Breast epithelium (tissue), 3 donors: ENCODE data around the gene TMCO4.

Experiments used
- POLR2A ChIP-seq: fragments of 450-650 bp; IDR thresholded peaks from one replicate; pipeline ENCODE4 v1.6.1; 2016; ENCODE audit warnings: antibody characterized with exemption, mild to moderate bottlenecking, moderate library complexity
- POLR2AphosphoS5 ChIP-seq, 3 donors: sonication (generic); formaldehyde crosslinking; IDR thresholded peaks; one replicate each; pipeline ENCODE4 v1.6.1; 2017; ENCODE audit warnings: antibody characterized with exemption in 3 of 3
- TF ChIP-seq, protein P1 (sequence below), 3 donors: fragments of 450-650 bp; IDR thresholded peaks; one replicate each; pipeline ENCODE4 v1.5.1; 2016 to 2017; ENCODE audit warnings: antibody characterized with exemption in 3 of 3, mild to moderate bottlenecking in 3 of 3, moderate library complexity in 3 of 3

DNA sequence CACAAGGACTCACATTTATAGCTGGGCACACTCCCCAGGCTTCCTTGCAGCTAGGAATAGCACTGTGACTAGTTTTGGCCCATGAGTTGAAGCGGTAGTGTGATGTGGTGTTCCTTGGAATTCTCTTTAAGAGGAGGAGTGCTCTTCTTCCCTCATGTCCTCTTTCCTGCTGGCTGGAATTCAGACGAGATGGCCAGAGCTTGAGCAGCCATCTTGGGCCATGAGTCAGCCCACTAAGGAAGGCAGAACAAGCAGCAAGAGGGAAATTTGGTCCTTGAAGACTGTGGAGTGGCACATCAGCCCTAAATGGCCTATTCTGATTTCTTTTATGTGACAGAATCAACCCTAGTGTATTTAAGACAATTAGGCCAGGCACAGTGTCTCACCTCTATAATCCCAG is 115.0 kb downstream of the TMCO4 start:
- TF ChIP-seq, protein P1, sequence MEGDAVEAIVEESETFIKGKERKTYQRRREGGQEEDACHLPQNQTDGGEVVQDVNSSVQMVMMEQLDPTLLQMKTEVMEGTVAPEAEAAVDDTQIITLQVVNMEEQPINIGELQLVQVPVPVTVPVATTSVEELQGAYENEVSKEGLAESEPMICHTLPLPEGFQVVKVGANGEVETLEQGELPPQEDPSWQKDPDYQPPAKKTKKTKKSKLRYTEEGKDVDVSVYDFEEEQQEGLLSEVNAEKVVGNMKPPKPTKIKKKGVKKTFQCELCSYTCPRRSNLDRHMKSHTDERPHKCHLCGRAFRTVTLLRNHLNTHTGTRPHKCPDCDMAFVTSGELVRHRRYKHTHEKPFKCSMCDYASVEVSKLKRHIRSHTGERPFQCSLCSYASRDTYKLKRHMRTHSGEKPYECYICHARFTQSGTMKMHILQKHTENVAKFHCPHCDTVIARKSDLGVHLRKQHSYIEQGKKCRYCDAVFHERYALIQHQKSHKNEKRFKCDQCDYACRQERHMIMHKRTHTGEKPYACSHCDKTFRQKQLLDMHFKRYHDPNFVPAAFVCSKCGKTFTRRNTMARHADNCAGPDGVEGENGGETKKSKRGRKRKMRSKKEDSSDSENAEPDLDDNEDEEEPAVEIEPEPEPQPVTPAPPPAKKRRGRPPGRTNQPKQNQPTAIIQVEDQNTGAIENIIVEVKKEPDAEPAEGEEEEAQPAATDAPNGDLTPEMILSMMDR (IDR thresholded peaks at IDR 0.05): no peak
- TF ChIP-seq POLR2A (no peak), POLR2AphosphoS5 (IDR thresholded peaks at IDR 0.05) (no peak)
